K562 (cell line): Measurements from ENCODE around the gene PRDM10. TPM values are rescaled to one million over a fixed set of nuclear protein-coding genes. Genes with fewer than 3 reads are reported as not detected.

Source experiments
- ARID1B ChIP-seq: fragments of 450-650 bp; IDR thresholded peaks from 2 replicates; pipeline ENCODE4 v1.6.1; 2016; ENCODE audit warnings: antibody characterized with exemption, mild to moderate bottlenecking, inconsistent platforms
- ELF1 ChIP-seq: fragments of 200-800 bp; sonication (Bioruptor generic); IDR thresholded peaks from 2 replicates; pipeline ENCODE4 v1.6.1; 2016; ENCODE audit warnings: missing genetic modification characterization, missing compliant biosample characterization
- GATA2 ChIP-seq: sonication (generic); formaldehyde crosslinking; IDR thresholded peaks from 2 replicates; pipeline ENCODE4 v1.4.0; 2020; ENCODE audit warnings: mild to moderate bottlenecking, missing genetic modification reagents
- HBP1 ChIP-seq: fragments of 450-650 bp; formaldehyde crosslinking; IDR thresholded peaks from 2 replicates; pipeline ENCODE4 v1.4.0; 2022; ENCODE audit warnings: missing genetic modification characterization
- ILK ChIP-seq: fragments of 450-650 bp; IDR thresholded peaks from 2 replicates; pipeline ENCODE4 v1.6.1; 2016; ENCODE audit warnings: missing genetic modification characterization, low read depth, mild to moderate bottlenecking, missing compliant biosample characterization, moderate library complexity, borderline replicate concordance
- KLF1 ChIP-seq: fragments of 450-650 bp; IDR thresholded peaks from 2 replicates; pipeline ENCODE4 v1.6.1; 2016; ENCODE audit warnings: missing genetic modification characterization, missing compliant biosample characterization
- KLF16 ChIP-seq: IDR thresholded peaks from 2 replicates; pipeline ENCODE4 v1.6.1; 2016; ENCODE audit warnings: antibody characterized with exemption
- MECOM ChIP-seq: fragments of 250-450 bp; sonication (Bioruptor Pico); IDR thresholded peaks from 2 replicates; pipeline ENCODE4 v1.8.0; 2022; ENCODE audit warnings: inconsistent platforms
- NFIC ChIP-seq: fragments of 450-650 bp; IDR thresholded peaks from 2 replicates; pipeline ENCODE4 v1.6.1; 2017; ENCODE audit warnings: mild to moderate bottlenecking, inconsistent platforms
- PATZ1 ChIP-seq: fragments of 250-450 bp; sonication (Bioruptor Pico); IDR thresholded peaks from 2 replicates; pipeline ENCODE4 v1.5.0; 2020; ENCODE audit warnings: mild to moderate bottlenecking, borderline replicate concordance
- PHF8 ChIP-seq: fragments of 200-600 bp; sonication (generic); IDR thresholded peaks from 2 replicates; pipeline ENCODE4 v1.6.1; 2012; ENCODE audit warnings: mixed run types, mild to moderate bottlenecking, inconsistent platforms, low read length, moderate library complexity, borderline replicate concordance
- POLR3G ChIP-seq: IDR thresholded peaks from 2 replicates; pipeline ENCODE4 v1.6.1; 2011; ENCODE audit not compliant: insufficient read length, insufficient replicate concordance; ENCODE audit errors: extremely low read depth
- RBM22 ChIP-seq: fragments of 200-400 bp; formaldehyde crosslinking; IDR thresholded peaks from 2 replicates; pipeline ENCODE4 v1.6.1; 2018; ENCODE audit warnings: low read length, low read depth; ENCODE audit not compliant: poor library complexity, severe bottlenecking
- RBM34 ChIP-seq: fragments of 200-400 bp; formaldehyde crosslinking; IDR thresholded peaks from 2 replicates; pipeline ENCODE4 v1.6.1; 2018; ENCODE audit warnings: low read length, borderline replicate concordance; ENCODE audit not compliant: insufficient read depth
- SIRT6 ChIP-seq: IDR thresholded peaks from one replicate; pipeline ENCODE4 v1.6.1; 2012; ENCODE audit warnings: low read depth, mild to moderate bottlenecking, control low read depth, inconsistent platforms, low read length, moderate library complexity
- SNRNP70 ChIP-seq: fragments of 200-400 bp; formaldehyde crosslinking; optimal IDR thresholded peaks from 2 replicates; pipeline ENCODE3; 2017; ENCODE audit warnings: low read depth, low read length
- ZNF146 ChIP-seq: IDR thresholded peaks from one replicate; pipeline ENCODE4 v1.6.1; 2018; ENCODE audit warnings: missing compliant biosample characterization; ENCODE audit not compliant: unreplicated experiment
- ZNF253 ChIP-seq: fragments of 250-450 bp; sonication (Bioruptor Pico); conservative IDR thresholded peaks from 2 replicates; pipeline ENCODE4 v1.6.1; 2021; ENCODE audit warnings: mild to moderate bottlenecking
- ZNF41 ChIP-seq: fragments of 250-450 bp; sonication (Bioruptor Pico); conservative IDR thresholded peaks from 2 replicates; pipeline ENCODE4 v1.4.0; 2020; ENCODE audit warnings: mild to moderate bottlenecking
- ZNF668 ChIP-seq: fragments of 250-450 bp; sonication (Bioruptor Pico); IDR thresholded peaks from 2 replicates; pipeline ENCODE4 v1.8.0; 2022; ENCODE audit warnings: mild to moderate bottlenecking, inconsistent platforms
- polyA plus RNA-seq, 8 experiments: library from polyadenylated mRNA; depleted of rRNA in 4 of 8; stranded (reverse) in 5 of 8; unstranded in 3 of 8; fragments of >200 nt; fragmentation: Nextera tagmentation in 2 of 8; fragmentation: Illumina TruSeq in 1 of 8; extraction: Ambion mirVana in 2 of 8; extraction: Trizol in 1 of 8; gene quantifications; 2 replicates each; pipeline versions ENCODE4 v1.2.1 to v1.2.3, GENCODE V29; 2011 to 2014; ENCODE audit warnings: inconsistent platforms in 1 of 8, missing spikeins in 1 of 8
- total RNA-seq, 7 experiments: library from RNA; depleted of rRNA in 6 of 7; stranded (reverse); fragments of >200 nt in 6 of 7; fragmentation: Illumina TruSeq in 2 of 7; extraction: Trizol in 2 of 7; gene quantifications; 2 replicates each; pipeline versions ENCODE4 v1.2.1 to v1.2.3, GENCODE V29; 2011 to 2021; ENCODE audit warnings: low replicate concordance in 1 of 7
- TF ChIP-seq, protein P1 (sequence below): fragments of 450-650 bp; formaldehyde crosslinking; IDR thresholded peaks from 2 replicates; pipeline ENCODE4 v1.4.0; 2020; ENCODE audit warnings: mild to moderate bottlenecking, mixed read lengths
- TF ChIP-seq, protein P2 (sequence below): fragments of 450-650 bp; IDR thresholded peaks from 2 replicates; pipeline ENCODE4 v1.6.1; 2018; ENCODE audit warnings: mild to moderate bottlenecking, low read depth; ENCODE audit not compliant: partially characterized antibody

The PRDM10 gene
- total and polyA plus RNA-seq, 9 of the 15 experiments (the other 6 are each of a cell fraction or from before 2014, with no cell fraction given) = 0.89 to 9.3 (median 4.5) TPM

GRCh38 chr11:130002846-130003716, 446 bp upstream of the PRDM10 start (continued):
- TF ChIP-seq, protein P1, sequence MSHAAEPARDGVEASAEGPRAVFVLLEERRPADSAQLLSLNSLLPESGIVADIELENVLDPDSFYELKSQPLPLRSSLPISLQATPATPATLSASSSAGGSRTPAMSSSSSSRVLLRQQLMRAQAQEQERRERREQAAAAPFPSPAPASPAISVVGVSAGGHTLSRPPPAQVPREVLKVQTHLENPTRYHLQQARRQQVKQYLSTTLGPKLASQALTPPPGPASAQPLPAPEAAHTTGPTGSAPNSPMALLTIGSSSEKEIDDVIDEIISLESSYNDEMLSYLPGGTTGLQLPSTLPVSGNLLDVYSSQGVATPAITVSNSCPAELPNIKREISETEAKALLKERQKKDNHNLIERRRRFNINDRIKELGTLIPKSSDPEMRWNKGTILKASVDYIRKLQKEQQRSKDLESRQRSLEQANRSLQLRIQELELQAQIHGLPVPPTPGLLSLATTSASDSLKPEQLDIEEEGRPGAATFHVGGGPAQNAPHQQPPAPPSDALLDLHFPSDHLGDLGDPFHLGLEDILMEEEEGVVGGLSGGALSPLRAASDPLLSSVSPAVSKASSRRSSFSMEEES (CRISPR knock-in tag) = no peak
- TF ChIP-seq RBM22 = peak; percentile 64
- TF ChIP-seq ZNF146 (CRISPR knock-in tag) = no peak
- TF ChIP-seq ELF1 (tag) = peak; percentile 69
- TF ChIP-seq HBP1 = no peak
- TF ChIP-seq KLF16 = no peak
- no peak for TF ChIP-seq NFIC
- TF ChIP-seq GATA2 (CRISPR knock-in tag) = no peak
- TF ChIP-seq ILK (tag) = no peak
- no peak for TF ChIP-seq ZNF253
- no peak for TF ChIP-seq SIRT6
- no peak for TF ChIP-seq PATZ1 (CRISPR knock-in tag)
- peak; percentile 76 for TF ChIP-seq ARID1B
- peak; percentile 78 for TF ChIP-seq PHF8
- TF ChIP-seq RBM34 = no peak
- no peak for TF ChIP-seq ZNF41 (CRISPR knock-in tag)
- TF ChIP-seq, protein P2, sequence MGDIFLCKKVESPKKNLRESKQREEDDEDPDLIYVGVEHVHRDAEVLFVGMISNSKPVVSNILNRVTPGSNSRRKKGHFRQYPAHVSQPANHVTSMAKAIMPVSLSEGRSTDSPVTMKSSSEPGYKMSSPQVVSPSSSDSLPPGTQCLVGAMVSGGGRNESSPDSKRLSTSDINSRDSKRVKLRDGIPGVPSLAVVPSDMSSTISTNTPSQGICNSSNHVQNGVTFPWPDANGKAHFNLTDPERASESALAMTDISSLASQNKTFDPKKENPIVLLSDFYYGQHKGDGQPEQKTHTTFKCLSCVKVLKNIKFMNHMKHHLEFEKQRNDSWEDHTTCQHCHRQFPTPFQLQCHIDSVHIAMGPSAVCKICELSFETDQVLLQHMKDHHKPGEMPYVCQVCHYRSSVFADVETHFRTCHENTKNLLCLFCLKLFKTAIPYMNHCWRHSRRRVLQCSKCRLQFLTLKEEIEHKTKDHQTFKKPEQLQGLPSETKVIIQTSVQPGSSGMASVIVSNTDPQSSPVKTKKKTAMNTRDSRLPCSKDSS = no peak
- TF ChIP-seq KLF1 (tag) = 0 out of 2 replicates have a peak, but pooled peaks have one; percentile 30
- TF ChIP-seq MECOM (CRISPR knock-in tag) = no peak
- TF ChIP-seq ZNF668 (CRISPR knock-in tag) = no peak
- TF ChIP-seq POLR3G = no peak
- no peak for TF ChIP-seq SNRNP70
